K562 (cell line): ENCODE measurements around the gene CNTN4. TPM values are rescaled to one million over a fixed set of nuclear protein-coding genes. Genes with fewer than 3 reads are reported as not detected.

ENCODE experiments used
- ATAC-seq: fragments of 200-7000 bp; cut with Tn5 transposase; 3 replicates; pipeline ENCODE4 v1.9.1; 2020; ENCODE audit warnings: moderate library complexity
- BruUV-seq: library from RNA; stranded (reverse); fragments of 400-500 nt; replicated peaks from 2 replicates; lab custom pipeline; 2021; lab: Mats Ljungman, UMichigan
- CTCF ChIA-PET: fragments of 300-600 bp; formaldehyde crosslinking; extraction: SDS; loops from one replicate; lab custom pipeline; 2021; ENCODE audit warnings: low intra/inter-chr PET ratio; lab: Yijun Ruan, JAX
- POLR2A ChIA-PET: fragments of 300-600, 350-650 bp; sonication (Branson Sonifier 250); formaldehyde crosslinking; extraction: SDS; loops from one replicate; lab custom pipeline; 2021; ENCODE audit warnings: antibody characterized with exemption, inconsistent platforms; lab: Yijun Ruan, JAX
- DNase-seq, 4 experiments: peaks; one replicate each; pipeline versions ENCODE4 v3.0.0 to v3.0.0-alpha.2; 2011 to 2018; ENCODE audit warnings: low spot score in 3 of 4, mixed read lengths in 3 of 4; ENCODE audit errors: extremely low read depth in 1 of 4
- FAIRE-seq: peaks from 2 replicates; lab custom pipeline; 2011; peaks lifted over from hg19 to GRCh38; lab: Jason Lieb, UNC
- H2AFZ ChIP-seq: 2 replicates; pipeline ENCODE4 v1.6.0; 2011; ENCODE audit warnings: low read depth, low read length, control low read depth, inconsistent platforms
- H3K27ac ChIP-seq: fragments of 200-600 bp; 3 replicates; pipeline ENCODE4 v1.8.0; 2011; ENCODE audit warnings: low read depth, mild to moderate bottlenecking, control low read depth, inconsistent platforms, low read length, moderate library complexity, mixed read lengths; ENCODE audit errors: extremely low read depth
- H3K27me3 ChIP-seq, 2 experiments: fragments of 300-600 bp in 1 of 2; 2 replicates in 1 of 2; 3 replicates in 1 of 2; pipeline versions ENCODE4 v1.6.0 to v1.8.0; 2011; ENCODE audit warnings: inconsistent platforms in 2 of 2, low read length in 2 of 2, mild to moderate bottlenecking in 1 of 2, mixed read lengths in 1 of 2, moderate library complexity in 1 of 2; ENCODE audit not compliant: control insufficient read depth in 2 of 2, insufficient read depth in 2 of 2
- H3K36me3 ChIP-seq: fragments of 300-600 bp; 3 replicates; pipeline ENCODE4 v1.8.0; 2011; ENCODE audit warnings: mild to moderate bottlenecking, low read length, inconsistent platforms; ENCODE audit not compliant: control insufficient read depth, insufficient read depth
- H3K4me1 ChIP-seq, 2 experiments: fragments of 200-600 bp in 1 of 2; replicated peaks in 1 of 2; 2 replicates in 1 of 2; 3 replicates in 1 of 2; pipeline versions ENCODE4 v1.5.1 to v1.8.0; 2011; ENCODE audit warnings: inconsistent platforms in 2 of 2, low read length in 2 of 2, mild to moderate bottlenecking in 1 of 2, mixed read lengths in 1 of 2, moderate library complexity in 1 of 2; ENCODE audit not compliant: control insufficient read depth in 2 of 2, insufficient read depth in 2 of 2
- H3K4me2 ChIP-seq: 2 replicates; pipeline ENCODE4 v1.6.1; 2011; ENCODE audit warnings: low read length, control low read depth, inconsistent platforms, mixed read lengths; ENCODE audit not compliant: insufficient read depth
- H3K4me3 ChIP-seq: fragments of 200-600 bp; sonication (generic), shearing (Covaris generic); 2 replicates; pipeline ENCODE4 v1.5.1; 2016; ENCODE audit warnings: control low read depth, inconsistent platforms
- H3K79me2 ChIP-seq: fragments of 200-600 bp; 3 replicates; pipeline ENCODE4 v1.8.0; 2011; ENCODE audit warnings: low read length, inconsistent platforms; ENCODE audit not compliant: control insufficient read depth, insufficient read depth
- H3K9ac ChIP-seq, 2 experiments: 2 replicates each; pipeline versions ENCODE4 v1.6.0 to v1.6.1; 2011; ENCODE audit warnings: low read depth in 2 of 2, low read length in 2 of 2, control low read depth in 1 of 2, inconsistent platforms in 1 of 2, mild to moderate bottlenecking in 1 of 2, mixed read lengths in 1 of 2; ENCODE audit not compliant: insufficient read depth in 1 of 2
- H3K9me1 ChIP-seq: one replicate; pipeline ENCODE4 v1.6.0; 2011; ENCODE audit warnings: inconsistent platforms, mild to moderate bottlenecking, low read length, moderate library complexity; ENCODE audit not compliant: control insufficient read depth, insufficient read depth
- H3K9me3 ChIP-seq: replicated peaks from 2 replicates; pipeline ENCODE4 v1.5.1; 2011; ENCODE audit warnings: low read depth, low read length, inconsistent platforms; ENCODE audit not compliant: control insufficient read depth, insufficient read depth
- H4K20me1 ChIP-seq: replicated peaks from 2 replicates; pipeline ENCODE4 v1.6.1; 2011; ENCODE audit warnings: low read length, inconsistent platforms, mixed read lengths; ENCODE audit not compliant: control insufficient read depth, insufficient read depth
- ATF6 ChIP-seq: sonication (generic); formaldehyde crosslinking; IDR thresholded peaks from 2 replicates; pipeline ENCODE4 v1.4.0; 2020; ENCODE audit warnings: mild to moderate bottlenecking, missing genetic modification reagents
- HCFC1 ChIP-seq: IDR thresholded peaks from 2 replicates; pipeline ENCODE4 v1.6.1; 2012; ENCODE audit warnings: low read depth, low read length, improper control_type of control experiment
- KAT2B ChIP-seq: IDR thresholded peaks from one replicate; pipeline ENCODE4 v1.6.1; 2012; ENCODE audit warnings: low read depth, mild to moderate bottlenecking, control low read depth, inconsistent platforms, low read length, moderate library complexity
- MAFG ChIP-seq: fragments of 450-650 bp; conservative IDR thresholded peaks from 2 replicates; pipeline ENCODE4 v1.6.1; 2016; ENCODE audit warnings: missing genetic modification characterization, missing compliant biosample characterization
- MLX ChIP-seq, 2 experiments: fragments of 450-650 bp in 1 of 2; sonication (generic) in 1 of 2; formaldehyde crosslinking; conservative IDR thresholded peaks; 2 replicates each; pipeline versions ENCODE4 v1.4.0 to v1.8.1; 2020 to 2022; ENCODE audit warnings: mild to moderate bottlenecking in 1 of 2, missing genetic modification reagents in 1 of 2
- SMARCA4 ChIP-seq: fragments of 450-650 bp; IDR thresholded peaks from 2 replicates; pipeline ENCODE4 v1.6.1; 2016
- U2AF2 ChIP-seq: fragments of 200-400 bp; formaldehyde crosslinking; optimal IDR thresholded peaks from 2 replicates; pipeline ENCODE3; 2017; ENCODE audit warnings: low read depth, mild to moderate bottlenecking, low read length
- WHSC1 ChIP-seq: IDR thresholded peaks from one replicate; pipeline ENCODE4 v1.6.1; 2012; ENCODE audit warnings: low read length, control low read depth, inconsistent platforms
- YBX1 ChIP-seq: fragments of 450-650 bp; IDR thresholded peaks from 2 replicates; pipeline ENCODE4 v1.7.1; 2016; ENCODE audit warnings: mild to moderate bottlenecking
- ZBED1 ChIP-seq: IDR thresholded peaks from 2 replicates; pipeline ENCODE4 v1.6.1; 2014
- ZNF217 ChIP-seq: sonication (generic); formaldehyde crosslinking; IDR thresholded peaks from 2 replicates; pipeline ENCODE4 v1.8.0; 2022; ENCODE audit warnings: mild to moderate bottlenecking, missing genetic modification reagents
- ZNF316 ChIP-seq: fragments of 450-650 bp; IDR thresholded peaks from 2 replicates; pipeline ENCODE4 v1.6.1; 2016
- ZNF384 ChIP-seq: IDR thresholded peaks from 2 replicates; pipeline ENCODE4 v1.6.1; 2012; ENCODE audit warnings: low read depth, low read length, improper control_type of control experiment
- ZNF644 ChIP-seq: fragments of 200-800 bp; sonication (Bioruptor generic); IDR thresholded peaks from 2 replicates; pipeline ENCODE4 v1.6.1; 2016; ENCODE audit warnings: low read depth, missing genetic modification characterization, missing compliant biosample characterization
- ZNF75A ChIP-seq: fragments of 450-650 bp; formaldehyde crosslinking; IDR thresholded peaks from 2 replicates; pipeline ENCODE4 v1.4.0; 2020; ENCODE audit warnings: mild to moderate bottlenecking
- ZSCAN29 ChIP-seq: fragments of 450-650 bp; IDR thresholded peaks from 2 replicates; pipeline ENCODE4 v1.6.1; 2017
- WGBS: fragments of 100-300 bp; shearing (Covaris generic); methylation state at CpG from one replicate; pipeline ENCODE4 v1.1.6; 2016; ENCODE audit warnings: low coverage, mixed read lengths; ENCODE audit not compliant: insufficient coverage; ENCODE audit errors: missing lambda C conversion rate; 5-methylcytosine and 5-hydroxymethylcytosine counted together
- in situ Hi-C: fragments of 300-500 bp; cut with MboI; formaldehyde crosslinking; loops from 4 replicates; pipeline ENCODE4 v1.15.0; 2018; ENCODE audit warnings: inconsistent platforms, mixed read lengths
- intact Hi-C: fragments of 100-400 bp; cut with micrococcal nuclease; formaldehyde crosslinking; loops from 2 replicates; pipeline ENCODE4 v1.14.2; 2022
- polyA plus RNA-seq, 8 experiments: library from polyadenylated mRNA; depleted of rRNA in 4 of 8; stranded (reverse) in 5 of 8; unstranded in 3 of 8; fragments of >200 nt; fragmentation: Nextera tagmentation in 2 of 8; fragmentation: Illumina TruSeq in 1 of 8; extraction: Ambion mirVana in 2 of 8; extraction: Trizol in 1 of 8; gene quantifications; 2 replicates each; pipeline versions ENCODE4 v1.2.1 to v1.2.3, GENCODE V29; 2011 to 2014; ENCODE audit warnings: inconsistent platforms in 1 of 8, missing spikeins in 1 of 8
- total RNA-seq, 7 experiments: library from RNA; depleted of rRNA in 6 of 7; stranded (reverse); fragments of >200 nt in 6 of 7; fragmentation: Illumina TruSeq in 2 of 7; extraction: Trizol in 2 of 7; gene quantifications; 2 replicates each; pipeline versions ENCODE4 v1.2.1 to v1.2.3, GENCODE V29; 2011 to 2021; ENCODE audit warnings: low replicate concordance in 1 of 7

The CNTN4 gene
- total and polyA plus RNA-seq, 9 of the 15 experiments (the other 6 are each of a cell fraction or from before 2014, with no cell fraction given) = not detected

DNA sequence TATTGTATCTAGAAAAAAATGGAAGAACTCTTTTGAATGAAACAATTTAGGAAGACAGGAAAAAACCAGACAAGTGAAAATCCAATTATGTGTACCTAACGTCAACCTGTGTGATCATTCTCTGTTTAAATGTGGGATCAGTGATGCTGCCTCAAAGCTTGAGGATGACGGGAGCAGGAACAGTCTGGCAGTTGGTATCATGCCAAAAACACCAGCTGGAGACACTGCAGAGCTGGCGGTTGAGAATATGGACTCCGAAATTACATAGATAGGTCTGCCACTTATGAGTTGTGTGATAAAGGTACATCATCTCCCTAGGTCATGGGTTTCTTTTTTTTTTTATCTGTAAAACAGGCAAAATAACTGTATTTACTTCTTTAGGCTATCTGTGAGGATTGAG is 480.5 kb downstream of the CNTN4 start:
- no peak for FAIRE-seq
- Histone ChIP-seq H3K79me2 (no peaks in the 10 kb centered on the region), H3K4me1 (no peaks in the 10 kb centered on the region), H3K9me3 (no peaks in the 10 kb centered on the region), H3K9ac (no peak overlapping the region), H3K36me3 (no peaks in the 10 kb centered on the region), H3K27me3 (no peaks in the 10 kb centered on the region), H3K9me1 (no peaks in the 10 kb centered on the region)
- no peak for DNase-seq
- WGBS = 0% methylated on average over 4 of the region's 4 CpGs
- BruUV-seq = no TSS peak
- POLR2A ChIA-PET = no interaction called here
- intact Hi-C loops = no loop called here
- no peak for ATAC-seq
- in situ Hi-C loops = no loop called here
- TF ChIP-seq ZNF644 (tag) (no peak), KAT2B (no peak), HCFC1 (no peak), MLX (CRISPR knock-in tag; conservative IDR thresholded peaks at IDR 0.05) (no peak), U2AF2 (no peak), WHSC1 (no peak), MAFG (tag) (no peak), ATF6 (CRISPR knock-in tag) (no peak), YBX1 (no peak), ZBED1 (no peak), ZSCAN29 (no peak), ZNF217 (CRISPR knock-in tag) (no peak), ZNF75A (CRISPR knock-in tag) (no peak), ZNF316 (no peak), SMARCA4 (no peak), ZNF384 (no peak)
- TF ChIP-seq, all 486 proteins: peak for 0
- Histone ChIP-seq H4K20me1 (no peaks in the 10 kb centered on the region), H3K4me3 (no peak overlapping the region), H3K27ac (no peak overlapping the region), H3K4me2 (no peak overlapping the region), H2AFZ (no peak overlapping the region)
- CTCF ChIA-PET = no interaction called here
